ENCODE results near the gene MFGE8.

Gene MFGE8

DNA sequence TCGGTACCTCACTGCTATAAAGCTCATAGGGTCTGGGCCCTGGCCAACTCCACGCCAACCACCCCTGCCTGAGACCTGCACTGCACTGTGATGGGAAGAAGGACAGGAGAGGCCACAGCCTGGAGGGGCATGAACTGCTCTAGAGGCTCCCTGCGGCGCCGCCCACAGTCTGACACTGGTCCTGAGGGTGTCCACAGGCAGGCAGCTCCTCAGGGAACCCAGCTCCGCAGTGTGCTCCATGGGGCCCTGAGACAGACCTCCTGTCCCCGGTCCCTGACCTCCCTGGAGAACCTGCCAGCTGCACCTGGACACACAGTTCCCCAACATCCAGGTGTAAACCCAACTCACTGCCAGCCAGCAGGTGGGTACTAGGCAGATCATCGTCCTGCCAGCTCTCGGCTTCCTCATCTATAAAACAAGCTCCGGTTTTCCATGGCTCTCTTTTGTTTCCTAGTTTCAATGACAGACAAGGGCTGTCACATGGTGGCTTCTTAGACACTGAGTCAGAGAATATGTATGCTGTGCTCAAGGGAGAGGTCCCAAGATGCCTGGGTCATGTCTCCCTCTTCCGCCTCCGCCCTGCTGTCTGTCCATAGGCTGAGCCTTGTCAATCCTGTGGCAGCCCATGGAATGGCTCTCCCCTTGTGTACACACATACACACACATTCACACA, 12.7 kb downstream of the MFGE8 start:
- no peak for DNase-seq (ENCODE audit: low read depth in 2 of 2, low spot score in 1 of 2)

DNA sequence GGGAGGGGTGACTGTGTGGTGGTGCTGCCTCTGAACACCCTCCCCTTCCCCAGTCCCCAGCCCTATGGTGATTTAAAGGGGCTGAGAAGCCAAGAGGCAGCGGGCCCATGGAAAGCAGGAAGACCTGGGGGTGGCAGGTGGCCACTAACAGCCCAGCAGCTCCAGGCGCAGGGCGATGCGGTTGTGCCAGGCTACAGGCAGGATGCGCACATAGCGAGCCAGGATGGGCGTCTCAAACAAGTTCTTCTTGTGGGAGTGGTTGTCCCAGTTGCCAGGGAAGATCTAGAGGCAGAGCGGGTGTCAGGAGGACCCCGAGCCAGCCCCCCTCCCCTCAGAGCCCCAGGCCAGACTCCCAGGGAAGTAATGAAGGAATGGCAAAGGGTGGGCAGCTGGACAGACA, 13.9 kb downstream of the MFGE8 start:
- no peak for DNase-seq (ENCODE audit: low read depth in 2 of 2, low spot score in 1 of 2)

DNA sequence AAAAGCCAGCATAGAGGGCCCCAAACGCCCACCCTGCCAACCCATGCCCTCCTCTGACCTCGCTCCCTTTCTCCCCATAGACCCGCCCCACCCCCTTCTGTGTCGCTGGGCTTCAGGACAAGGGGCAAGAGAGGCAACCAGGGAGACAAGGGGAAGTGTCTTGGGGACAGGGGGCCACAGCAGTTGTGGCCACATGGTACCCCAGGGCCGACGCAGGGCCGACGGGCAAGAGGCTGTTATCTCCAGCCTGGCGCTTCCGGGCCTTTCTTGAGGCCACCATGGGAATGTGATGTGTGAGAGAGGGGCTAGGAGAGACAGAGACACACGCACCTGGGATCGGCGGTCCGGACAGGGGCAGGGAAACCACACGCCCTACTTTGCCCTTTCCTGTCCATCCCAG, 14.4 kb downstream of the MFGE8 start:
- DNase-seq (ENCODE audit: low read depth in 2 of 2, low spot score in 1 of 2), result no peak

DNA sequence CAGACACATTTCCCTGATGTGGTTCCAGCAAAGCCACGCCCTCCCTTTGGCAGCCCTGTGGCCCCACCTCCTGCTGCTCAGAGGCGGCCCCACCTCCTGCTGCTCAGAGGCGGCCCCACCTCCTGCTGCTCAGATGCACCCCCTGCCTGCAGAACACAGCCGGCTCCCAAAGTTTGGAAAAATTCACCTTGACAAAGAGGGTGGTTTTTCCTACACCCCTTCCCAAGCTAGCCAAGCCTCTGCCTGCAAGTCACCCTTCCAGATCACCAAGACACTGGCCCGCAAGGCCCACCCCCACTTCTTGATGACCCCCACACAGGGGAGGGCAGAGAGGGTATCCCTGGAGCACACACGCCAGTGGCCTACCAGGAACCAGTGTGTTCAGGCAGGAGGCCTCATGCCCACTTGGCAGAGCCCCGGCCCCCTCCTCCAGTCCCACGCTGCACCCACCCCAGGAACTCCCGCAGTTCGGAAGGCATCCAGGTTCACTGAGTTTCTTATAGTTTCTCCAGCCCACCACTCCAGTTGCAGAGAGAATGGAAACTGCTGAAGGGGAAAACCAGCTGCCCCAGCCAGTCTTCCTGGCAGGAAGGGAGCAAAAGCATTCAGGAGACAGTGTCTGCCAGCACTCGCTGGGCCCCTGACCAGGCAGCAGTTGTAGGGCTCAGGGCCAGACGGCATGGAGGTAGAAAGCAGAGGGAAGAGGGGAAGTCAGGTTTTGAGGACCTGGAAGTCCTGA, 15.6 kb downstream of the MFGE8 start:
- peak; percentile 24 to 70 for DNase-seq (ENCODE audit: low read depth in 2 of 2, low spot score in 1 of 2)

DNA sequence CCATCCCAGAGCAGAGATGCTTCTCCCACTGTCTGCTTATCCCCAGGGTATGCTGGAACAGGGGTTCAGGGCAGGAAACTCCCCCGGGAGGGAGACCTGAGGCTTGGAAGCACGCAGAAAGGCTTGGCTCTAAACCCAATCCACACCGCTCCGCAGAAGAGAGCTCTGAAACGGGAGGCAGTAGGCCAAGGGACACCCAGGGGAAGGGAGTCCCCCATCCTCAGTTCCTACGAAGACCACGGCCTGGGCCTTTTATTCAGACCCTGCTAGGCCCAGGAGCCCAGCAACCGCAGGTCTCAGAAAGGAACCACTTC, 16.1 kb downstream of the MFGE8 start:
- DNase-seq (ENCODE audit: low read depth in 2 of 2, low spot score in 1 of 2), result no peak

DNA sequence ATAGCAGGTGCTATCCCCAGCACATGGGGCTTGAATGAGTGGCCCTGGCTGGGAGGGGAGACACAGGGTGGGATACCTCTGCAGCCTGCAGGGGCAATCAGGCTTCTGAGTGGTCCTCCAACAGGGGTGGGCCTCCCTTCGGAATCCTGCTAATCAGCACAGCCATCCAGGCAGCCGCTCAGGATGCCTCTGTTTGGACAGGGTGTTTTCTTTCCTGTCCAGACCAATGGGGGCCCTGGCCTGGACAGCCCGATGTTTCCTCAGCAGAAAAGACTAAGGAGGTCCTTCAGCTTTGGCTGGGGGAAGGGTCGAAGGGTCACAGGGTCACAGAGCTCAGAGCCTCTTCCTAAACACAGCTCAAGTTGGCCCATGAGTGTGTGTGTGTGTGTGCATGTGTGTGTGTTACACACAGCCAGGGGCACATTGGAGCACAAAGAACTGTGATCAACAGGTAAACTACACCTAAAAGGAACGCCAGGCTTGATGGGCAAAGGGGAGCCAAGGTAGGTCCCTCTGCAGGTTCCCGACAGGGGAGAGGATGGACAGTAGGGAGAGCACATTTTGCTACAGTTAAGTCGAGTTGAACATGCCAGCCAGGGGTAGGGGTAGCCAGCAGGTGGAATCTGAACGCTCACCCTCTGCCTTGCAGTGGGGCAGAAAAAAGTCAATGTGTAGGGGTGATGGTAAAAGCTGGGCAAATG, 16.7 kb downstream of the MFGE8 start:
- no peak for DNase-seq (ENCODE audit: low read depth in 2 of 2, low spot score in 1 of 2)

DNA sequence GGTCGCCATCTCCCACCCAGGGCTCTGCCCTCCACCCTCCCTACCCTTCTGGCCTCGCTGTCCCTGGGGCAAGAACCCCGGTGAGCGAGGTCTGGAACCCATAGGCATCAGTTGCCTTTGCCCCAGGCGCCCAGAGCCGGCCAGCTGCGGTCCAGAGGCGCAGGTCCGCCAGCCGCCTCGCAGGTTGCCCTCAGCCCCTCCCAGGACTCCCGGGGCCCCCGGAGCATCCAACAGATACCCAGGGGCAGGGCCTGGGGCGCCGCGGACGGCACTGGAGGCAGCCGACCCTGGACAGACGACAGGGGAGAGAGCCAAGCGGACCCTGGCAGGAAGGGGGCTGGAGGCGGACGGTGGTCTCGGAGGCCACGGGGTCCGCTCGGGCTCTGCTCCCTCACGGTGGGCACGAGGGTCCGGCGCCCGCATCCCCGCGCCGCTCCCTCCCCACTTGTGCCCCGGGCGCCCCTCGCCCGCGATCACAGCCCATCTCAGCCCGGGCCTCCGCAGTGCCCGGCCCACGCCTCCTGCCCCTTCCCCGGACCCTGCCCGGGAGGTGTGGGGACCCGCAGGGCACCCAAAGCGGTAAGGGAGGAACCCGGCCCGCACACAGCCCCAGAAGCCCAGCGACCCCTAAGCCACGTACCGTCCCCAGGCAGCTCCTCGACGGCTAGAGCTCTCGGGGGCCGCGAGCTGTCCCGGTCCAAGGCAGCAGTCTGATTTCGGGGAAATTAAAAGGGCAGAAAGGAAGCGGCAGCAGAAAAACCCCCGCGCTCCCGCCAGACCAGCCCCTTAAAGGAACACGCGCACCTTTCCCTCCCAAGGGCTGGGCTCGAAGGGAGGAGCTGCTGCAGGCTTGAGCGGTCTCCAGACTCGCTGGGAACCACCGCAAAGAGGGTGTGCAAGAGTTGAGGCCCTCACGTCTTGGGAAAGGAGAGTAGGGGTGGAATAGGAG, 18.1 kb downstream of the MFGE8 start, which contains the start of gene HAPLN3:
TSS of gene HAPLN3 (minus strand) at position 726 of the 949 bp plus-strand sequence. CDS start 8,246 bp downstream, outside the sequence.
- DNase-seq (ENCODE audit: low read depth in 2 of 2, low spot score in 1 of 2), result peak in 1 of 2 donors; percentile 27

DNA sequence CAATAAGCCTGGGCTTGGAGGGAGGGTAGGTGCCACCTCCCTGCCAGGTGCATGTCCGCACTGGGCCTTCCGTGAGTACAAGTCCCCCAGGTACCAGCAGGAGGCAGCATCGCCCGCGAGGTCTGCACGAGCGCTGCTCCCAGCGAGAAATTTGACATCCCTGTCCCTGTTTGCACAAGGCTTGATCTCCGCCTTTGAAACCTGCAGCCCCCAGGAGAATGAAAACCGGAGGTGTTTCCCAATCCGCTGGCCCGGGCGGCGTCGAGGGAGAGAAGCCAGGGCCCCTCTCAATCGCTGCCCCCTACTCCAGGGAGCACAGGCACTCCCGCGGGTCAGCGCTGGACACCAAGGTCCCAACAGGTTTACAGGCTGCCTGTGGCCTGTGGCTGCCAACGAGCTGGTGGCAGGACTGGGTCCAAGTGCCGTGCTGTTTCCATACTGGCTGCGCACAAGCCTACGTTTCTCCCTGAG, 18.8 kb downstream of the MFGE8 start:
- peak; percentile 52 to 78 for DNase-seq (ENCODE audit: low read depth in 2 of 2, low spot score in 1 of 2)

DNA sequence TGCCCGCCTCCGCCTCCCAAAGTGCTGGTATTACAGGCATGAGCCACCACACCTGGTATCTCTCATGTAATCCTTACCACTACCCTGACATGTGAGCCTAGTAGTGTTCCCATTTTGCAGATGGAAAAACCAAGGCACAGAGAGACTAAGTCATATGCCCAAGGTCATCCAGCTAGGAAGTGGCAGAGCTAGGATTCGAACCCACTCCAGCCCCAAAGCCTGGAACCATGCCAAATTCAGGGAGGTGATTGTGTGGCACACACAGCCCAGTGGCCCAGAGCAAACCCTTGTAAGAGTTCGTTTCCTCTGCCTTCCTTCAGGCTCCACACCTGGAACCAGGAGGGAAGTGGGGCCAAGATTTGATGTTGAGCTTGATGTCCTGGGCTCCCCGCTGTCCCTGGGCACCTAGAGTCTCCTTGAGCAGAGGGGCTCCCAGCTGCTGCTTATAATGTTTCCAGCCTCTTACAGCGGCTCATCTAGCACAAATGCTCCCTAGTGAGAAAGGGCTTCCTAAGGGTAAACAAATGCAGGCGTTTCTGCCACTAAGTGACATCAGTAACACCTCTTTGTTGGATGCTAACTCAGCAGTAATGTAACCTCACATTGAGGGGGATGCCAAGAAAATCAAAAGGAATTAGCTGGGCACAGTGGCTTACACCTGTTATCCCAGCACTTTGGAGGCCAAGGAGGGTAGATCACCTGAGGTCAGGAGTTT, 21.5 kb downstream of the MFGE8 start:
- no peak for DNase-seq (ENCODE audit: low read depth in 2 of 2, low spot score in 1 of 2)

DNA sequence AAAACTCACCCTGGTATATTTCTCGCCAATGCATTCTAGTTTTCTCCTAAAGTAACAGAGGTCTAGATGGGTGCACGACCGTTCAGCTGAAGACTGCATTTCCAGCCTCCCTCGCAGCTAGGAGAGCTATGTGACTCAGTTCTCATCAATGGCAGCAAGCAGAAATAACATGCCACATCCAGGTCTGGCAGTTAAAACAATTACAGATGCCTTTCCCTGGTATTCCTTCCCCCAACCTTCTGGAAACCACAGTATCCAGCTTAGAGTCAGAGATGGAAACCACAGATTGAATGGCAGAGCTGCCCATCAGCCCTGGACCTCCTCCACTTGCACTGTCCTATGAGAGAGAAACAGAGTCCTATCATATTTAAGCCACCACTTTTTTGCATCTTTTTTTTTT, 22.7 kb downstream of the MFGE8 start:
- DNase-seq (ENCODE audit: low read depth in 2 of 2, low spot score in 1 of 2), result no peak

DNA sequence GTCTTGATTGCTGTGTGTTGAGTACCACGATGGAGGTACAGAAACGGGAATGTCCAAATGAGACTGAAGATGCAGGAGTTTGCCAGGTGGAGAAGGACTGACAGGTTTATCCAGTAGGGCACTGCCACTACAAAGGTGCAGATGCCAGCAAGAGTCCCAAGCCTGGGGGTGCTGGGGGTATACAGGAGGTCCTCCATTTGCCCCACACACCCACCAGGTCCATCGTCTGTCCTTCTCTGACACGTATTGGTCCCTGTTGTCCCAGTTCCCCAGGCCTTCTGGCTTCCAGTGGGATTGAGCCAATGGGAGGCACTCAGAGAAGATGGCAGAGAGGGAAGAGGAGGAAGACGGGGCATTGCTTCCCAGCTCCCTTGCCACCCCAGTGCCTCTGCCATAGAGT, 24.5 kb downstream of the MFGE8 start:
- no peak for DNase-seq (ENCODE audit: low read depth in 2 of 2, low spot score in 1 of 2)

DNA sequence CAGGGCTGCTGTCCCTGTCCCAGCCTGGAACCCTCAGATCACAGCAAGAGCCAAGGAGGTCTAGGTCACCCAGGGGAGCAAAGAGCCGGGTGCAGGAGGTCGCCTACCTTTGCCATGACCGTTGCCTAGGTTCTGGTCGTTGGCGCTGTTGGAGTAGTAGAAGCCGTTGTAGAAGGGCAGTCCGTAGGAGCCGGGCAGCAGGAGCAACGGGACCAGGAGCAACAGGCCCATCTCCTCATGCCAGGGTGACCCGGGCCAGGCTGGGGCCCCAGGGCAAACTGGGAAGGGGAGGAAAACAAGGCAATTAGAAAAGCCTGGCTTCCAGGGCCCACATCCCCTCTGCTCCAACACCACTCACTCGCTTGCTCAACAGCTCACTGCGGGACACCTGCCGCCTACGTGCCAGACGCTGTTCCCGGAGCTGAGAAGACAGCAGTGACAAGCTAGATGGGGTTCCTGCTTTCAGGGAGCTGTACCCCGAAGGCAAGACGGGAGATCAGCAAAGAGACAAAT, 26.1 kb downstream of the MFGE8 start:
- DNase-seq (ENCODE audit: low read depth in 2 of 2, low spot score in 1 of 2), result no peak

DNA sequence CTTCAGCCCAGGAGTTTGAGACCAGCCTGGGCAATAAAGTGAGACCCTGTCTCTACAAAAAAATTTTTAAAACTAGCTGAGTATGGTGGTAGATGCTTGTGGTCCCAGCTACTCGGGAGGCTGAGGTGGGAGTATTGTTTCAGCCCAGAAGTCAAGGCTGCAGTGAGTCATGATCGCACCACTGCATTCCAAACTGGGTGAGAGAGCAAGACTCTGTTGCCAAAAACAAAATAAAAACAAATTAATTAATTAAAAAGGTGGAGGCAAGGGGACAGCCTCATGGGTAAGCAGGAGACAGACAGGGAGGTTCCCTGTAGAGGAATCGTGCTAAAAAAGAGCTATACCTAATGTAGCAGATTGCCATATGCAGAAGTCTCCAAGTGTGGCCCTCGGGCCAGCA, 30.4 kb downstream of the MFGE8 start:
- DNase-seq (ENCODE audit: low read depth in 2 of 2, low spot score in 1 of 2), result no peak

DNA sequence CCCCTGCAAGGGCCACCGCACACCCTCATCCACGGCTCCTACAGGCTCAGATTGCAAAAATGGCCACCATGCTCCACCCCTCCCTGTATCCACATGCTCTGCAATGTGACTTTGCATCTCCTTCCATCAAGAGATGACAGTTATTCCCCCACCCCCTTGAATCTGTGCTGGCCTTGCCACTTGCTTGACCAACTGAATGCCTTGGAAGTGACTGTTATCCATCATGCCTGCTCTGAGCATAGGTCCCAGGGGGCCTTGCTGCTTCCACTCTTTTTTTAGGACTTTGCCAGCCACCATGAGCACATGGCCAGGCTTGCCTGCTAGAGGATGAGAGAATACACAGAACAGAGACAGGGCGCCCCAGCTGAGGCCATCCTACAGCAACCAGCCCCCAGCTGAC, 31.4 kb downstream of the MFGE8 start:
- no peak for DNase-seq (ENCODE audit: low read depth in 2 of 2, low spot score in 1 of 2)

DNA sequence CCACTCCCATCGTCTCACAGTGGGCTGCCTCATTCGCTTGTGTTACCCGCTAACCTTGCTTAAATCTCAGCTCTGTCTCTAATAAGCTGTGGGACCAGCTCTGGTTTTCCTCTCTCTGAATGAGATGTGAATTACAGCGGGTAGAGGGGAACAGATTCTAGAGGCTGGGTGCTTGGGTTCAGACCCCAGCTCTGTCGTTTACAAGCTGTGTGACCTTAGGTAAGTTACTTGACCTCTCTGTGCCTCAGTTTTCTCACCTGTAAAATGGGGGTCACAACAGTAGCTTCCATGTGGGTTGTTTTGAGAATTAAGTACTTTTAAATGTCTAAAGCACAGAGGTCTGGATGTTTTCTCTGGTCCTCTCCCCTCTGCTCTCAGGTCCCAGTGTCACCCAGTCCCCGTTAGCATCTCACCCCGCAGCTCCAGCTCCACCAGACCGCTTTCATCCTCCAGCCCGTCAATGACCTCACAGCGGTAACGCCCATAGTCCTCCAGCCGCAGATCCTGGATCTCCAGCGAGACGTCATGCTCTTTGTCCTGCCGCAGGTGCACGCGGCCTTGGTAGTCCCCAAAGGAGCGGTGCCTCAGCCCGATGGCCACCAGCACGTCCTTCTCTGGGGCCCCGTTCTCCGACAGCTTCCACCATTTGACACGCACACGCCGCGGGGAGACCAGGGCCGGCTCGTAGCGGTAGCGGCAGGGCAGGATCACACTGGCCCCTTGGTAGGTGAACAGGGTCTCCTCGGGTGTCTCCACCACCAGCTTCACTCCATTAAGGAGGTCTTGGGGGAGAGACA, 32.0 kb downstream of the MFGE8 start:
- no peak for DNase-seq (ENCODE audit: low read depth in 2 of 2, low spot score in 1 of 2)

DNA sequence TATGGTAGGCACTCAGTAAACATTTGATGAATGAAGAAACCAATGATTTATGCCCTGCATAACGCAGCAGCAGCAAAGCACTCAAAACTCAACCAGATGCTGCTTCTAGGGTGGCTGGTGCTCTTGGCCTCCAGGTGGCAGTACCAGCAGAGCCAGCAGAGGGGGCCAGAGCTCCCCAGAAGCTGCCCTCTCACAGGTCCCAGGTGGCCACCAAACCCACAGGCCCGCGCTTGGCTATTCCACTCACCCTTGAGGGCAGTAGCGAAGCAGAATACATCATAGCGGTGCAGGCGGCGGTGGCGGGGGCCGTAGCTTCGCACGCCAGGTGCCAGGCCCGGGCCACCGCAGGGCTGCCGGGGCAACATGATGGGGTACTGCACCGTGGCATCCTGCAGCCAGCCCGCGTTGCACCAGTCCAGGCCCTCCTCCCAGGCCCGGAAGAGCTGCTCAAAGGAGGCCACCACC, 34.4 kb downstream of the MFGE8 start:
- no peak for DNase-seq (ENCODE audit: low read depth in 2 of 2, low spot score in 1 of 2)

DNA sequence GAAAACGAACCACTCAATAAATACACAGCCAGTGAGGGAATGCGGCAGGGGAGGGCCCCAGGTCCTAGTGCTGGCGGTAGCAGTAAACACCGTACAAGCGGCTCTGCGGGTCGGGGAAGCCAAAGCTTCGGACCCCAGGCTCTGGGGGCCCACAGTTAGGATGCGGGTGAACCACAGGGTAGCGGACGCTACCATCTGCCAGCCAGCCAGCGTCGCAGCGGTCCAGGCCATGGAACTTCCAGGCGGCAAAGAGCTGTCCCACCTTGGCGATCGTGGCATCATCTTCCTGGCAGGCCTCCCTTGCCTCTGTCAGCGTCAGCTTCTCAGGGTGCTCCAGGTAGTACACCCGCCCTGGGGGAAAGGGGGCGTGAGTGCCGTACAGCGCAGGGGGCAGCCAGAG, 35.3 kb downstream of the MFGE8 start:
- DNase-seq (ENCODE audit: low read depth in 2 of 2, low spot score in 1 of 2), result no peak

DNA sequence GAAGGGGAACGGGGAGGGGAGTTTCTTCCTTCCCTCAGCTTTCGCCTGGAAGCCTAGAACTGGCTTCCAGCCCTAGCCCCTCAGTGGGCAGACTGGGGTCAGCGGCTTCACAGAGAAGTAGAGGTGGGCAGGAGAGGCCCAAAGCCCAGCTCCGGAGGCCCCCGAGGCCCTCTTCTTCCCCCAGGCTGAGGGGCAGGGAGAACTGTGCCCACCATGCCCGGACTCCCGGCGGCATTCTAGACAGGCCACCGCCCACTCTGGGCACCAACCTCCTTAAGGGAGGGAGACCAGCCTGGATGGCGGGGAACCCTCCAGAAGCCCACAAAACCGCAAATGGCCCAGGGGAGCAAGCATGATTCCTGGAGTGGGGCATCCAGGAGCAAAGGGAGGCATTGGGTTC, 35.8 kb downstream of the MFGE8 start:
- DNase-seq (ENCODE audit: low read depth in 2 of 2, low spot score in 1 of 2), result no peak

DNA sequence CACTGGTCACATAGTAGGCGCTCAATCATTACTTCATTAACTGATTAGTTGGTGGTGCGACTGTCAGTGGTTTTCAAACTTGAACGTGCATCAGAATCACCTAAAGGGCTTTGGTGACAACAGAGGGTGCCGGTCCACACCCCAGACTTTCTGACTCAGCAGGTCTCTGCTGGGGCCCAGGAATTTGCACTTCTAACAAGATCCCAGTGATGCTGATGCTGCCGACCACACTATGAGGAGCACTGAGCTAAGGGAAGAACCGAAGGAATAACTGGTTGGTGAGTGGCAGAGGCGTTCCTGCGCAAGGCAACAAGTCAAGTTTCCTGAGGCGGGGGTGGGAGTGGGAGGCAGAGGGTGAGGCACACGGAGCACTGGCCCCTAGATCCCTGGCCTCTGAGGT, 36.6 kb downstream of the MFGE8 start:
- DNase-seq (ENCODE audit: low read depth in 2 of 2, low spot score in 1 of 2), result no peak
